Astrocyte of the spinal cord (primary cell): ENCODE results near the gene MEGF6.
A peak's percentile ranks its signal among the peaks of the same experiment; 100 is the strongest.

Experiments
- DNase-seq: peaks from one replicate; pipeline ENCODE4 v3.0.0; 2011; ENCODE audit warnings: low read depth, low spot score
- H3K4me3 ChIP-seq: 2 replicates; pipeline ENCODE4 v1.5.1; 2011; ENCODE audit warnings: low read depth, mild to moderate bottlenecking, low read length, moderate library complexity
- CTCF ChIP-seq: IDR thresholded peaks from 2 replicates; pipeline ENCODE4 v1.5.1; 2012; ENCODE audit warnings: low read depth, mild to moderate bottlenecking, low read length, inconsistent platforms
- in situ Hi-C: cut with HindIII; loops from 2 replicates; pipeline ENCODE4 v1.10.0; 2017; ENCODE audit warnings: low sequenced_read_pairs

Gene MEGF6

GRCh38 chr1:3611170-3612019 lies at the start of gene MEGF6:
MEGF6 (minus strand) TSS chr1:3611508; CDS start chr1:3611268, 240 bp downstream.
- in situ Hi-C loops: no loop called here
- H3K4me3 ChIP-seq: peak within 1 kb of the TSS; percentile 13
- TF ChIP-seq CTCF: no peak
- peak; percentile 19 for DNase-seq

- DNase-seq: no peak
- in situ Hi-C loops: no loop called here
- no peak for TF ChIP-seq CTCF
- no peak overlapping the region for H3K4me3 ChIP-seq
Observed at GRCh38 chr1:3660704-3661103, 49.4 kb upstream of the MEGF6 start.

- no peak for TF ChIP-seq CTCF
- H3K4me3 ChIP-seq: no peak overlapping the region
- in situ Hi-C loops: no loop called here
- no peak for DNase-seq
Observed at GRCh38 chr1:3659093-3659492, 47.8 kb upstream of the MEGF6 start.

GRCh38 chr1:3658231-3658615 lies 46.9 kb upstream of the MEGF6 start:
- H3K4me3 ChIP-seq: no peak overlapping the region
- in situ Hi-C loops: no loop called here
- TF ChIP-seq CTCF: no peak
- no peak for DNase-seq

- H3K4me3 ChIP-seq: no peak overlapping the region
- in situ Hi-C loops: no loop called here
- DNase-seq: no peak
- no peak for TF ChIP-seq CTCF
Observed at GRCh38 chr1:3657578-3658230, 46.4 kb upstream of the MEGF6 start.

- in situ Hi-C loops: no loop called here
- no peak for DNase-seq
- no peak for TF ChIP-seq CTCF
- no peak overlapping the region for H3K4me3 ChIP-seq
Observed at GRCh38 chr1:3657096-3657475, 45.8 kb upstream of the MEGF6 start.
